Upper lobe of left lung (tissue), 4 donors: Measurements from ENCODE around the gene TRPC4.

Experiments used
- POLR2A ChIP-seq, 4 donors: fragments of 450-650 bp; IDR thresholded peaks; one replicate each; pipeline ENCODE4 v1.5.1; 2016 to 2017; ENCODE audit warnings: antibody characterized with exemption in 4 of 4, mild to moderate bottlenecking in 2 of 4
- POLR2AphosphoS5 ChIP-seq, 2 donors: sonication (generic); formaldehyde crosslinking; IDR thresholded peaks; one replicate each; pipeline ENCODE4 v1.5.1; 2017; ENCODE audit warnings: antibody characterized with exemption in 2 of 2
- TF ChIP-seq, protein P1 (sequence below), 6 experiments: fragments of 450-650 bp in 4 of 6; fragments of 200-600 bp in 2 of 6; sonication (generic) in 2 of 6; IDR thresholded peaks; one replicate each; pipeline ENCODE4 v1.5.1; 2016 to 2019; ENCODE audit warnings: antibody characterized with exemption in 6 of 6

DNA sequence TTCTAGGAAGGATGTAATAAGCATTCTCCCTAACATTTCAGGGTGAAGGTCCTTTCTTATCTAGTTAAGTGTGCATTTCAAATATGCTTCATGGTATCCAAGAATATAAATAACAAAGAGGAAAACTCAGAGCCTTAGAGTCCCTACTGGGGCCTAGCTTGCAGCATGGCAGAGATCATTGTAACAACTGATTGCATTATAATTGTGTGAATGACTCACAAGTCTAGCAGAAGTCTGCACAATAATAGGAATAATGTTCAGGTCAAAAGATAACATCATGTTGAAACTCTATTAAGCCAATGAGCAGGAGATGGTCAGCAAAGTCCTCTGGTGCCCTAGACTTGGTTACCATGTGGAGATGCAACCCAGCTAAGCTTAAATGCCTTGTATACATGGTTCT is 274.4 kb downstream of the TRPC4 start:
- TF ChIP-seq, protein P1, sequence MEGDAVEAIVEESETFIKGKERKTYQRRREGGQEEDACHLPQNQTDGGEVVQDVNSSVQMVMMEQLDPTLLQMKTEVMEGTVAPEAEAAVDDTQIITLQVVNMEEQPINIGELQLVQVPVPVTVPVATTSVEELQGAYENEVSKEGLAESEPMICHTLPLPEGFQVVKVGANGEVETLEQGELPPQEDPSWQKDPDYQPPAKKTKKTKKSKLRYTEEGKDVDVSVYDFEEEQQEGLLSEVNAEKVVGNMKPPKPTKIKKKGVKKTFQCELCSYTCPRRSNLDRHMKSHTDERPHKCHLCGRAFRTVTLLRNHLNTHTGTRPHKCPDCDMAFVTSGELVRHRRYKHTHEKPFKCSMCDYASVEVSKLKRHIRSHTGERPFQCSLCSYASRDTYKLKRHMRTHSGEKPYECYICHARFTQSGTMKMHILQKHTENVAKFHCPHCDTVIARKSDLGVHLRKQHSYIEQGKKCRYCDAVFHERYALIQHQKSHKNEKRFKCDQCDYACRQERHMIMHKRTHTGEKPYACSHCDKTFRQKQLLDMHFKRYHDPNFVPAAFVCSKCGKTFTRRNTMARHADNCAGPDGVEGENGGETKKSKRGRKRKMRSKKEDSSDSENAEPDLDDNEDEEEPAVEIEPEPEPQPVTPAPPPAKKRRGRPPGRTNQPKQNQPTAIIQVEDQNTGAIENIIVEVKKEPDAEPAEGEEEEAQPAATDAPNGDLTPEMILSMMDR (IDR thresholded peaks at IDR 0.05), result no peak
- TF ChIP-seq POLR2A (IDR thresholded peaks at IDR 0.05) (no peak), POLR2AphosphoS5 (IDR thresholded peaks at IDR 0.05) (no peak)
